ENCODE data around the gene HCFC1. TPM values are rescaled to one million over a fixed set of nuclear protein-coding genes. Genes with fewer than 3 reads are reported as not detected.

The HCFC1 gene
- total and polyA plus RNA-seq, 2 of the 8 experiments (the other 6 are each of a cell fraction or from before 2014, with no cell fraction given): 24.9 to 117 TPM

DNA sequence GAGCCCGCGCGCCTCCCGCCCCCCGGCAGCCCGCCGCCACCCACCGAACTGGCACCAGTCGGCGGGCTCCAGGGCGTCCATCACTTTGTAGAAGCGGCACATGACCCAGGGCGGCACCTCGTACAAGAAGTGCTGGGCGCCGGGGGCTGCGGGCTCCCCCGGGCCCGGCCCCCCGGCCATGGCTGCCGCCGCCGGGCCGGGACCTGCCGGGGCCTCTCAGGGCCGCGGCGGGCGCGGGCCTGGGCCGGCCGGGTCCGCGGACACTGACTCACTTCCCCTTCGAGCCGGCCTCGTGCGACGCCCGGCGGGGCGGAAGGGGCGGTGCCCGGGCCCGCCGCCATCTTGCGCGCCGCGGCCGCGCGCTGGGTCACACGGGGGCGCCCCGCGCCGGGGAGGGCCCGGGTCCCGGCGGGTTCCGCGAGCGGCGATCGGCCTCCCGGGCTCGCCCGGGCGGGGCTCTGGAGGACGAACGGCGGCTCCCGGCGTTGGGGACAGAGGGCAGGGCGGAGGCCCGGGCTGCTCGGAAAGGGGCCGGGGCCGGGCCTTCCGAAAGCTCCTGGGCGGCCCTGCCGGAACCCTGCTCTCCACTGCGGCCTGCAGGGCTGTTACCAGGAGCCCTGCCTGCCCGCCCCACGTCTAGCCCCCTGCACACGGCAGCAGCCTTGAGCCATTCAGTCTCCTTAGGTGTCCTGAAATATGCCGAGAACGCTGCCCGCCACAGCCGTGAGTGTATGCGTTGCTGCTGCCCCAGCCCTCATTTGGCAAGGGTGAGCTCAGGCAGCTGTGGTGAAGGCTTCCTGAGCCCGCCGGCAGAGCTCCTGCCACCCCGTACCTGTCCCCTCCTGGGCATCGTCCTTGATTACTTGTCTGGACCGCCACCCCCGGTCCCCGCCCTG lies 48.3 kb upstream of the HCFC1 start, which contains the start of gene IRAK1 (continued):
- TF ChIP-seq ATF2 (IDR thresholded peaks at IDR 0.05; ENCODE audit: low read length) (no peak), CHD1 (IDR thresholded peaks at IDR 0.05; ENCODE audit: low read depth, low read length) (no peak), POU5F1 (IDR thresholded peaks at IDR 0.05; ENCODE audit: low read depth, low read length) (no peak), ZNF274 (IDR thresholded peaks at IDR 0.05; ENCODE audit: borderline replicate concordance, extremely low read depth, low read length) (no peak), TEAD4 (IDR thresholded peaks at IDR 0.05; ENCODE audit: low read depth, low read length) (no peak), HDAC2 (IDR thresholded peaks at IDR 0.05; ENCODE audit: borderline replicate concordance in 1 of 2, low read depth in 2 of 2, low read length in 2 of 2) (no peak), RAD21 (IDR thresholded peaks at IDR 0.05 in 1 of 2, conservative IDR thresholded peaks at IDR 0.05 in 1 of 2; ENCODE audit: low read depth in 2 of 2, low read length in 2 of 2) (peak in 1 of 2 experiments; percentile 7; a peak in 1 of 4 replicates), TBP (IDR thresholded peaks at IDR 0.05; ENCODE audit: low read depth, low read length) (no peak)
- TF ChIP-seq, protein P1, sequence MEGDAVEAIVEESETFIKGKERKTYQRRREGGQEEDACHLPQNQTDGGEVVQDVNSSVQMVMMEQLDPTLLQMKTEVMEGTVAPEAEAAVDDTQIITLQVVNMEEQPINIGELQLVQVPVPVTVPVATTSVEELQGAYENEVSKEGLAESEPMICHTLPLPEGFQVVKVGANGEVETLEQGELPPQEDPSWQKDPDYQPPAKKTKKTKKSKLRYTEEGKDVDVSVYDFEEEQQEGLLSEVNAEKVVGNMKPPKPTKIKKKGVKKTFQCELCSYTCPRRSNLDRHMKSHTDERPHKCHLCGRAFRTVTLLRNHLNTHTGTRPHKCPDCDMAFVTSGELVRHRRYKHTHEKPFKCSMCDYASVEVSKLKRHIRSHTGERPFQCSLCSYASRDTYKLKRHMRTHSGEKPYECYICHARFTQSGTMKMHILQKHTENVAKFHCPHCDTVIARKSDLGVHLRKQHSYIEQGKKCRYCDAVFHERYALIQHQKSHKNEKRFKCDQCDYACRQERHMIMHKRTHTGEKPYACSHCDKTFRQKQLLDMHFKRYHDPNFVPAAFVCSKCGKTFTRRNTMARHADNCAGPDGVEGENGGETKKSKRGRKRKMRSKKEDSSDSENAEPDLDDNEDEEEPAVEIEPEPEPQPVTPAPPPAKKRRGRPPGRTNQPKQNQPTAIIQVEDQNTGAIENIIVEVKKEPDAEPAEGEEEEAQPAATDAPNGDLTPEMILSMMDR (IDR thresholded peaks at IDR 0.05; ENCODE audit: control extremely low read depth in 1 of 3, insufficient read depth in 1 of 3, low read depth in 1 of 3, low read length in 3 of 3): no peak
